Measurements from ENCODE around the gene PSMB7.

Gene PSMB7

GRCh38 chr9:124415102-124415851, at the start of gene PSMB7:
Gene PSMB7 (minus strand): TSS chr9:124415442. CDS start chr9:124415425, 17 bp downstream.
- peaks cover 31% of the 10 kb centered on the region for H3K36me3 Mint-ChIP-seq (ENCODE audit: low read depth)
- H3K9me3 Mint-ChIP-seq: peaks cover 4% of the 10 kb centered on the region
- peak within 1 kb of the TSS; percentile 99 for H3K4me3 Mint-ChIP-seq
- DNase-seq: peak; percentile 96
- H3K4me1 Mint-ChIP-seq: peaks cover 28% of the 10 kb centered on the region
- H3K27me3 Mint-ChIP-seq (ENCODE audit: low read depth, poor library complexity): peaks cover 17% of the 10 kb centered on the region
- TF ChIP-seq CTCF (IDR thresholded peaks at IDR 0.05): peak; percentile 80
- H3K27ac Mint-ChIP-seq: peak within 1 kb of the TSS; percentile 100

GRCh38 chr9:124462739-124463138, 47.5 kb upstream of the PSMB7 start:
- Mint-ChIP-seq H3K9me3 (peaks cover 10% of the 10 kb centered on the region), H3K36me3 (ENCODE audit: low read depth) (no peaks in the 10 kb centered on the region), H3K27me3 (ENCODE audit: low read depth, poor library complexity) (peaks cover 68% of the 10 kb centered on the region), H3K4me1 (no peaks in the 10 kb centered on the region), H3K27ac (no peak overlapping the region), H3K4me3 (no peak overlapping the region)
- no peak for DNase-seq
- no peak for TF ChIP-seq CTCF (IDR thresholded peaks at IDR 0.05)

DNA sequence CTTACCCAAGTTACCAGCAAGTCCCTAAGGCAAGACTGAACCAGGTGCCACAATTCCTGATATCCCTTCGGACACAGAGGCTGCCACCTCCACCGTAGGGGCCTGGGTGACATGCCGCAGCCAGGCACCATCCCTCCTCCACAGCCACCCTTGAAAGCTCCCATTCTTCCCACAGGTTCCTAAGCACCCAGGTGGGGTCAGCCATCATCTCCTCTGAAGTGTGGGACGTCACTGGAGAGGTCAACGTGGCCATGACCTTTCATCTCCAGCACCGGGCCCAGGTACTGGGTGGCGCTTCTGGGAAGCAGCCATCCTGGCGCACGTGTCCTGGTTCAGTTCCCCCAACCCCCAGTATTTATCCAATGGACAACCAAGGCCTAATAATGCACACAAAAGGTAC, 43.2 kb upstream of the PSMB7 start:
- Mint-ChIP-seq H3K9me3 (peaks cover 9% of the 10 kb centered on the region), H3K27ac (no peak overlapping the region), H3K27me3 (ENCODE audit: low read depth, poor library complexity) (peaks cover 60% of the 10 kb centered on the region), H3K4me3 (no peak overlapping the region), H3K4me1 (no peaks in the 10 kb centered on the region), H3K36me3 (ENCODE audit: low read depth) (no peaks in the 10 kb centered on the region)
- DNase-seq: no peak
- TF ChIP-seq CTCF (IDR thresholded peaks at IDR 0.05): no peak

DNA sequence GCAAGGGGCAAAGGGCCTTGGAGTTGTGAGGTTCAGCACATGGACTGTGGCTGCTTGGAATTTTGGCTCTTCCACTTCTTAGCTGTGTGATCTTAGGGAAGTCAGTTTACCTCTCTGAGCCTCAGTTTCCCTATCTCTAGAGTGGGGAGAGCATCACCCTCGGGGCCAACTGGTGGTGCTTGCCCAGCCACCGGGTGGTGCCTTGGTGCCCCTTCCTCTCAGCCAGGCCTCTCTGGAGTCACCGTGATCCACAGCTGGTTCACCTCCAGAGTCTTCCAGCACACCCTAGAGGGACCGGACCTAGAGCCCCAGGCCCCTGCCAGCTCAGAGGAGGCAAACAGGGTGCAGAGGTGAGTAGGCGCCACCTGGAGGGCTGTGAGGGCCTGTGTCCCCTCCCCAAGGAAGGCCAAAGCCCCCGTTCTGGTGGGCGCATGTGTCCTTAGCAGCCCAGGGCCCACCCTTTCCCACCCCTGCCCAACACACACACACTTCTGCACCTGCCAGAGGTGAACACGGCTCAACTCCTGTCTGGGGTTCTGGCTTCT, 42.7 kb upstream of the PSMB7 start:
- H3K36me3 Mint-ChIP-seq (ENCODE audit: low read depth): no peaks in the 10 kb centered on the region
- H3K27me3 Mint-ChIP-seq (ENCODE audit: low read depth, poor library complexity): peaks cover 57% of the 10 kb centered on the region
- no peaks in the 10 kb centered on the region for H3K4me1 Mint-ChIP-seq
- DNase-seq: no peak
- no peak for TF ChIP-seq CTCF (IDR thresholded peaks at IDR 0.05)
- H3K4me3 Mint-ChIP-seq: no peak overlapping the region
- H3K27ac Mint-ChIP-seq: no peak overlapping the region
- H3K9me3 Mint-ChIP-seq: peaks cover 7% of the 10 kb centered on the region

DNA sequence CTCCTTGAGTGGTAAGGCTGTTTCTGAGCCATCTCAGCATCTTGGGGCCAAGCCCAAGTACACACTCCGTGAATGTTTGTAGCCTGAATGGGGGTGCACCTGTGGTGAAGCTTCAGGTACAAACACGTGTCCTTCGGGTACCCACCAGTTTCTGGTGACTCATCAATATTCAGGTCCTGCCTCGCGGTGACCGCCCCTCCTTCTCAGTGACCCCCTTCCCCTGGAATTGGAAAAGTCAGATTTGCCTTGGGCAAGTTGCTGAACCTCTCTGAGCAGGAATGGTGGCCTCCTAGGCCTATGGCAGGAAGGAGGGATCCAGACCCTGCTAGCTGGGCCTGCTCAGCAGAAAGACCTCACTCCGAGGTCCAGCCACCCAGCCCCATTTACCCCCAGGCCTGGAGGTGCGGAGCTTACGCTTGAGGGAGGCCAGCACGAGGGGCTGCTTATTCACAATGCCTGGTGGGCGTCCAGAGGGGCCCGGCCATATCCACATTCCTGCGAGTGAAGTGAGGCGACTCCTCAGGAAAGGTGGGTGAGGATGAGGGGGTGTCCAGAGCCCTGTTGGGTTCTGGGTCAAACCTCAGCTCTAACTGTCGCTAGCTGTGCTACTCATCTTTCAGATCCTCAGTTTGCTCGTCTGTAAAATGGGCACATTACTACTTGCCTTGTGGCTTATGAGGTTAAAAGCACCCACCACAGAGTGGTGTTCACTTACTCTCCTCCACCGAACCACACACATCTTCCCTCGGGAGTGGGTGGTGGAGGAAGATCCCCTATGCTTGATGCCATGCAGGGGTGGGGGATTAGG, 42.0 kb upstream of the PSMB7 start:
- no peaks in the 10 kb centered on the region for H3K4me1 Mint-ChIP-seq

More for the DNA sequence above, 42.0 kb upstream of the PSMB7 start:
- Mint-ChIP-seq H3K4me3 (no peak overlapping the region), H3K27me3 (ENCODE audit: low read depth, poor library complexity) (peaks cover 58% of the 10 kb centered on the region), H3K36me3 (ENCODE audit: low read depth) (no peaks in the 10 kb centered on the region), H3K27ac (no peak overlapping the region), H3K9me3 (peaks cover 7% of the 10 kb centered on the region)
- TF ChIP-seq CTCF (IDR thresholded peaks at IDR 0.05): no peak
- DNase-seq: no peak

All from nephron progenitor cell (in vitro differentiated cells).